ENCODE results near the gene GAMT. TPM values are rescaled to one million over a fixed set of nuclear protein-coding genes. Genes with fewer than 3 reads are reported as not detected.

The GAMT gene
- total RNA-seq, 1 experiment from 2014 or later = 27.3 TPM

GRCh38 chr19:1399079-1399478, 2.3 kb downstream of the GAMT start:
- Histone ChIP-seq H3K27me3 (ENCODE audit: insufficient read depth, low read depth) (no peaks in the 10 kb centered on the region), H3K4me3 (no peak overlapping the region), H3F3A (ENCODE audit: insufficient read depth, low read depth) (peaks cover 7% of the 10 kb centered on the region; the same call in 1 of the 2 replicates), H3K9me3 (ENCODE audit: insufficient read depth, low read depth) (no peaks in the 10 kb centered on the region), H3K4me2 (no peak overlapping the region), H2AFZ (no peak overlapping the region), H4K20me1 (ENCODE audit: insufficient read depth) (no peaks in the 10 kb centered on the region), H3K36me3 (ENCODE audit: low read depth) (no peaks in the 10 kb centered on the region), H3K27ac (no peak overlapping the region), H3K9me2 (ENCODE audit: insufficient read depth) (no peaks in the 10 kb centered on the region), H3K4me1 (replicated peaks; ENCODE audit: insufficient read depth) (no peaks in the 10 kb centered on the region), H3K79me2 (ENCODE audit: low read depth) (no peaks in the 10 kb centered on the region)
- CTCF ChIA-PET = no interaction called here
- DNase-seq = no peak
- intact Hi-C loops (cut with micrococcal nuclease; ENCODE audit: unreplicated experiment) = no loop called here
- TF ChIP-seq CTCF (conservative IDR thresholded peaks at IDR 0.05) (no peak), EZH2 (IDR thresholded peaks at IDR 0.05; ENCODE audit: low read depth) (no peak)
- BruUV-seq (replicated peaks) = no TSS peak
- POLR2A ChIA-PET (ENCODE audit: unreplicated experiment) = no interaction called here

GRCh38 chr19:1397838-1398237, 3.5 kb downstream of the GAMT start:
- no peak overlapping the region for H3K27ac ChIP-seq
- H4K20me1 ChIP-seq (ENCODE audit: insufficient read depth) = no peaks in the 10 kb centered on the region
- no peaks in the 10 kb centered on the region for H3K36me3 ChIP-seq (ENCODE audit: low read depth)
- ChIA-PET CTCF (no interaction called here), POLR2A (ENCODE audit: unreplicated experiment) (no interaction called here)
- no peaks in the 10 kb centered on the region for H3K79me2 ChIP-seq (ENCODE audit: low read depth)
- TF ChIP-seq CTCF (conservative IDR thresholded peaks at IDR 0.05) (no peak), EZH2 (IDR thresholded peaks at IDR 0.05; ENCODE audit: low read depth) (no peak)
- no peaks in the 10 kb centered on the region for H3K4me1 ChIP-seq (replicated peaks; ENCODE audit: insufficient read depth)
- no peak overlapping the region for H3K4me3 ChIP-seq
- no peak for DNase-seq
- H3K9me3 ChIP-seq (ENCODE audit: insufficient read depth, low read depth) = no peaks in the 10 kb centered on the region
- H3K4me2 ChIP-seq = no peak overlapping the region
- intact Hi-C loops (cut with micrococcal nuclease; ENCODE audit: unreplicated experiment) = no loop called here
- BruUV-seq (replicated peaks) = no TSS peak
- H3F3A ChIP-seq (ENCODE audit: insufficient read depth, low read depth) = peaks cover 7% of the 10 kb centered on the region; the same call in 1 of the 2 replicates
- no peak overlapping the region for H2AFZ ChIP-seq
- no peaks in the 10 kb centered on the region for H3K9me2 ChIP-seq (ENCODE audit: insufficient read depth)
- no peaks in the 10 kb centered on the region for H3K27me3 ChIP-seq (ENCODE audit: insufficient read depth, low read depth)

- H3K4me1 ChIP-seq (replicated peaks; ENCODE audit: insufficient read depth) = no peaks in the 10 kb centered on the region
- H4K20me1 ChIP-seq (ENCODE audit: insufficient read depth) = no peaks in the 10 kb centered on the region
- no peaks in the 10 kb centered on the region for H3K9me3 ChIP-seq (ENCODE audit: insufficient read depth, low read depth)
- TF ChIP-seq EZH2 (IDR thresholded peaks at IDR 0.05; ENCODE audit: low read depth) = no peak
- TF ChIP-seq CTCF (conservative IDR thresholded peaks at IDR 0.05) = no peak
- ChIA-PET POLR2A (ENCODE audit: unreplicated experiment) (no interaction called here), CTCF (no interaction called here)
- peaks cover 5% of the 10 kb centered on the region; the same call in 1 of the 2 replicates for H3F3A ChIP-seq (ENCODE audit: insufficient read depth, low read depth)
- H3K27me3 ChIP-seq (ENCODE audit: insufficient read depth, low read depth) = no peaks in the 10 kb centered on the region
- no peak overlapping the region for H3K4me2 ChIP-seq
- no peaks in the 10 kb centered on the region for H3K9me2 ChIP-seq (ENCODE audit: insufficient read depth)
- no TSS peak for BruUV-seq (replicated peaks)
- H2AFZ ChIP-seq = no peak overlapping the region
- no peaks in the 10 kb centered on the region for H3K36me3 ChIP-seq (ENCODE audit: low read depth)
- H3K79me2 ChIP-seq (ENCODE audit: low read depth) = no peaks in the 10 kb centered on the region
- H3K27ac ChIP-seq = no peak overlapping the region
- no peak overlapping the region for H3K4me3 ChIP-seq
- no peak for DNase-seq
- intact Hi-C loops (cut with micrococcal nuclease; ENCODE audit: unreplicated experiment) = no loop called here
Observed at GRCh38 chr19:1396768-1397679, 4.3 kb downstream of the GAMT start.

Data from PC-9 (cell line).